GM21717 (cell line): ENCODE measurements around the gene CSNK2B.

Source experiments
- ATAC-seq: cut with Tn5 transposase; IDR thresholded peaks from one replicate; pipeline ENCODE4 v1.9.1; 2021; ENCODE audit warnings: mild to moderate bottlenecking, moderate library complexity; ENCODE audit not compliant: unreplicated experiment

Gene CSNK2B

DNA sequence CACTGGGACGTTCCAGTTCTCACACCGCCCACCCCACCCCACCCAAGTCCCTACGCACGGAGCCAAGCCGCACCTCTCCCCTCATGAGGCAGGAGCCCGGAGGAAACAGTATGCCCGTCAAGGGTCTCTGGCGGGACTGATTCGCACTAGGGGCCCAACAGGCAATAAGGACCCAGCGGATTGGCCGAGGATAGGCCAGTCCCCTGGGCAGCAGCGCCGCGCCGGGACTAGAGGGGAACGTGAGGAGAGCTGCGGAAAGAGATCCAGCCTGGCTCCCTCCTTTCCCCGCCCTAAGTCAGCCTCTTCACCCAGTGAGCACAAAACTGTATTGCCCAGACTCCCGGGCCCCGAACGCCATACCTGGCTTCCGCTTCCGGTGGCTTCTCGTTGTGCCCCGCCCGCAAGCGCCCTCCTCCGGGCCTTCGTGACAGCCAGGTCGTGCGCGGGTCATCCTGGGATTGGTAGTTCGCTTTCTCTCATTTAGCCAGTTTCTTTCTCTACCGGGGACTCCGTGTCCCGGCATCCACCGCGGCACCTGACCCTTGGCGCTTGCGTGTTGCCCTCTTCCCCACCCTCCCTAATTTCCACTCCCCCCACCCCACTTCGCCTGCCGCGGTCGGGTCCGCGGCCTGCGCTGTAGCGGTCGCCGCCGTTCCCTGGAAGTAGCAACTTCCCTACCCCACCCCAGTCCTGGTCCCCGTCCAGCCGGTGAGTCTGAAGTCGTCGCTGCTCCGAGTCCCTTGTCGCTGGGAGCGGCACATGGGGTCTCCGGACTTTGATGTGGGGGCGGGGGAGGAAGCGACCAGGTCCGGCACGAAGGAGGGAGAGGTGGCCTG, at the start of gene CSNK2B:
Gene CSNK2B (plus strand): TSS at position 580 of the 836 bp plus-strand sequence. CDS start 752 bp downstream, outside the sequence.
- peak; percentile 65 for ATAC-seq

DNA sequence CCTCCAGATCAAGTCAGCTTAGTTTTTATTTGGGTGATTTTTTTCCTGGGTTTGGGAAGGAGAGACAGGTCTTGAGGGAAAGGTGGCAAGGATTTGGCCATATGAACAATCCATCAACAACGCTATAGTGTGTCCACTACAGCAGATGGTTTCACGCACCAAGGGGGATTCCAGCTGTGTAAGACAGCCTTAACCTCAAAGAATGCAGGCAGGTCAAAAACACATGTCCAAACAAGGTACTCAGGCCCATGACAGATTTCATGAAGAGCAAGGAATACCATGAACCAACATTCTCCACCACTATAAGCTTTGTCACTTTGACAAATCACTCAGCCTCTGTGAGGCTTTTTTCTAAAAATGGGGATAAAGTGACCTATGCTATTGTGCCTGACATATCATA, 48.9 kb upstream of the CSNK2B start:
- no peak for ATAC-seq

DNA sequence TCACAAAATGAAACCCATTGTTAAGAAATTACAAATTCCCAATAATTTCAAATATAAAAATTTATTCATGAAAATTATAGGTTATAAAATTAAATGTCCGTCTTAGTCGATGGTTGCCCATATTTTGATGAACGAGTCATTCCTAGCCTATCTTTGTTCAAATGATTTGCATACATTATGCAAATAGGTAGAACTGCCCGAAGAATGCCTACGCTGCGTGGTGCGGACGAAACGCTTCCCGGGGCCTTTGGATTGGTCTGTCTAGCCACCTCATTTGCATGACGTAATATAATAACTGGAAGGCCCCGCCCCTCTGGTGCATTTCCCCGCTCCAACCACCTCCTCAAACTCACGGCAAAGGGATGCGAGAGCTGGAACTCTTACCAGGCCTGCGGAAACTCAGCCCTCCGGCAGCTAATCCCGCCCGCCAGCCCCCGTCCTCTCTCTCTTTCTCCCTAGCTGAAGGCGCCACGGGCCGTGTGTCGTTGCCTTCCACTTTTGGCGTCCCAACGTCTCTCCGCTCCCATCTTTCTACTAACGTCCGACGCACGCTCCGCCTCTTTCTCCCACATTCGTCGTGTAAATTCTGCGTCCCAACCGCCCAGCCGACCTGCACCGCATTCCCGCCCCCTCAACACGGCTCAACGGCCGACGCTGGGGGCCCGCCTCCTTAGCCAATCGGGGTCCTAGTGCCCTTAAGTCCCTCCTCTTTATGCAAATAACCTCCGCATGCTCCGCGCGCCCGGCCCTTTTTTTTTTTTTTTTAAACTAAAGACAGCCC, 45.9 kb upstream of the CSNK2B start:
- peak; percentile 70 for ATAC-seq

DNA sequence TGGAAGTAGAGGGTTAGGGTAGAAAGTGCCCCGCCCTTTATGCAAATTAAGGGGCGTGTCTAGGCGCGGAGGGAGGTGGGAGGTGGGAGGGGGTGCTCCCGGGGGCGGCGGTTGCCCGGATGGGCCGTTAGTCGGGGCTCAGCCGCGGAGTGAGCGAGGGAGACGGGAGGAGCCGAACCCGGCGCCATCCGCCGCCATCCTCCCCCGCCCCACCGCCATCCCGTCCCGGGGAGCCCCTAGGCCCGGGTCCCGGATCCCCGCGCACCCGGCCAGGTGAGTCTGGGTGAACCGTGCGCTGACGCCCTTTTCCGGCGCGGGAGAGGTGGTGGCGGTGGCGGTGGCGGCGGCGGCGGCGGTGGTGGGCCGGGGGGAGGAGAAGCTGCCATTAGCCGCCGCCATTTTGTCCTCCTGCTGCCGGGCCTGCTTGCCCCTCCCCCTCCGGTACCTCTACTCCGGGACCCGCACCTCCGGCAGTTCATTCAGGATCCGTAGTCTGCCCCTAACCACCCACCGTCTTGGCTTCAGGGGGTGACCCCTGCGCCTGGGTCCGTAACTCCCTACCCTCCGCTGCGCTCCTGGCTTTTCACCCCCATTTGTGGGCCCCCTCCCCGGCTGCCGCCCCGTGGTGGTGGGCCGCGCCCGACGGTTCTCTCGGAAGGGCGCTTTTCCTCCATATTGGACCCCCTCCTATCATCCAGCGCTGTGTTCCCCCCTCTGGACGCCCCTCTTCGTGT, 45.1 kb upstream of the CSNK2B start, which contains the start of gene PRRC2A:
Gene PRRC2A (plus strand): TSS at position 130 of the 734 bp plus-strand sequence. CDS start 2,075 bp downstream, outside the sequence.
- peak; percentile 44 for ATAC-seq

DNA sequence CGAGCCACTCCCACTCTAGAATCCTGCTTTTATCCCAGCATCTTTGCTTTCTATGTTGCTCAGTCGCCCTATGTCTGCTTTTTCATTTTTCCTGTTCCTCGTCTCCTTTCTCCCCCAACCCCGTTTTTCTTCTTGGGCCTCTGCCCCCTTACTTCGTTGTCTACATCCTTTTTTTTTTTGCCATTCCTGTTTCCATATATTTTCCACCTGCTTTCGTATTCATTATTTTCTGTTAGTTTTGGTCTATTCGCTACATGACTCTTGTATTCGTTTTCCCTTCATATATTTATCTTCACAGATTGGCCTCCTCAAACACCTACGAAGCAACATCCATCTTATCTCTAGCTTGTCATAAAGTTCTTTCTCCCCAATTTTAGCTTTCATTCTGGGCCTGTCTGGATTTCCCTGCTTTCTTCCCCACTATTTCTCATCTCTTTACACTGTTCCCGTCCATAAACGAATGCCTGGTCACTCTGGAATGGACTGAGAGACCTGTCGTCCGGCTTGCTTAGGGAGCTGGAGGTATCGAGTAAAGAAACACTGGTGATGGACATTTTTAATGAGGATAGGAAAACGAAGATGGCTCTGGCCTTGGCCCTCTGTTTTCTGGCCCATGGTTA, 44.5 kb upstream of the CSNK2B start:
- ATAC-seq: no peak

DNA sequence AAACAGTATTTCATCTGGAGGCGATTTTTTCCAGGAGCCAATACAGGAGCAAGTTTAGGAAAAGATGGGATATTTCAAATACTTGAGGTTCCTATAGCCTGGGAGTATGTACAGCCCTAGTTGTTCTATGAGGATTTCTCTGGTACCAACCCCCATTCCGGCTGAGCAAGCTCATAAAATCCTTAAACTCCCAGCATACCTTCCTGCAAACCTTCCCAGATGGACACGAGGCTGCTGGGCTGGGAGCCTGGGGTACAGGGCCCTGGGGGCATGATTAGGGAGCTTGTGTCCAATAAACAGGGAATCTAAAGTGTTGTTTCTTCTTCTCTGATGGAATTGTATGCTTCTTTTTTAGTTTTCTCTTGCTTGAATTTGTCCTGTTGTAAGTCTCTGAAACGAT, 43.9 kb upstream of the CSNK2B start:
- no peak for ATAC-seq

DNA sequence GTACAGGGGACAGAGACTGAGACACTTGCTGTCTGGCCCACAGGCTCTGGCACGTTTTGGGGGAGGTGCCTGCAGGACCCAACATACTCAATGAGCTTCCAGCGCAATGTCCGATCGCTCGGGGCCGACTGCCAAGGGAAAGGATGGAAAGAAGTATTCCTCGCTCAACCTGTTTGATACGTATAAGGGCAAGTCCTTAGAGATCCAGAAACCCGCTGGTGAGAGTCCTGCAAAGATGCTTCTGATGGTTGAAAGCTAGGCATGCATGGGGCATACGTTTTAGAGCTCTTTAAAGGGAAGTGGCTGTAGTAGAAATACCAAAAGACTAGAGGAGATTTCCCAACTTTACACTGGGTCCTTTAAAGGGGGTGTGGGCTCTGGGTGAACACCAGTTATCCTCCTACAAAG, 43.2 kb upstream of the CSNK2B start:
- no peak for ATAC-seq

DNA sequence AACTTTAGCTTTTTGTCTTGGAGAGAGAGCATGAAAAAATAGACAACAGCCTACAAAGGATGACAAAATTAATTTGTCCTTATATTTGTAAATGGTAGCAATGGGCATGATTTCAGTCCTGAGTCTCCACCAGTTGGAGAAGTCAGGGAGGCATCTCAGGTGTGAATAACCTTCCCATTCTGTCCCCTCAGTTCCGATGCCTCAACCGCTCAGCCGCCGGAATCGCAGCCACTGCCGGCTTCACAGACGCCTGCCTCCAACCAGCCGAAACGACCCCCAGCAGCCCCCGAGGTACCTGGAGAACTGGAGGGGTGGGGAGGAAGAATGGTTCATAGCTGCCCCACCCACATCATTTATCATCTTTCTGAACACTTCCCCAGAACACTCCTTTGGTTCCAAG, 41.8 kb upstream of the CSNK2B start:
- no peak for ATAC-seq

DNA sequence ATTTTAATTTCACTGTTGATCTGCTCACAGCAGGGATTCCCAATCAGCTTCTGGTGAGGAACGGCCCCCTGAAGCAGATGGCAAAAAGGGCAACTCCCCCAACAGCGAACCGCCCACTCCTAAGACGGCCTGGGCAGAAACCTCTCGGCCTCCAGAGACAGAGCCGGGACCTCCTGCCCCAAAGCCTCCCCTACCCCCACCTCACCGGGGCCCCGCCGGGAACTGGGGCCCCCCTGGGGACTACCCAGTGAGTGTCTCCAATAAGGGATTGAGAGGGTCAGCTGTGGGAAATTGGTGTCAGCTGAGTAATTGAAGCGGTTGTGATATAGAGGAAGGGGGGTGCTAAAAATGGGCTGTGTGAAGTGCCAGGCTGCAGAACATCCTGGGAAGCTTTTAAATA, 38.9 kb upstream of the CSNK2B start:
- ATAC-seq: no peak

DNA sequence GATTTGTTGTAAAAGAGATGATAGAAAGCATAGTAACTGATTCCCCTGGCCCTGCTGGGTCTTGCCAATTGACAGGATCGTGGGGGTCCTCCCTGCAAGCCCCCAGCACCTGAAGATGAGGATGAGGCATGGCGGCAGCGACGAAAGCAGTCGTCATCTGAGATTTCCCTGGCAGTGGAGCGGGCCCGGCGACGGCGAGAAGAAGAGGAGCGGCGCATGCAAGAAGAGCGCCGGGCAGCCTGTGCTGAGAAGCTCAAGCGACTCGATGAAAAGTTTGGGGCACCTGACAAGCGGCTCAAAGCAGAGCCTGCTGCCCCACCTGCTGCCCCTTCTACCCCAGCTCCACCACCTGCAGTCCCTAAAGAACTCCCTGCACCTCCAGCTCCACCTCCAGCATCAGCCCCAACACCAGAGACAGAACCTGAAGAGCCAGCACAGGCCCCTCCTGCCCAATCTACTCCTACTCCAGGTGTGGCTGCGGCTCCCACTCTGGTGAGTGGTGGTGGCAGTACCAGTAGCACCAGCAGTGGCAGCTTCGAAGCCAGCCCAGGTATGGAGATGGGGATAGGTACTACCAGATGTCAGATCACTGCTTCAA, 38.1 kb upstream of the CSNK2B start:
- ATAC-seq: no peak

DNA sequence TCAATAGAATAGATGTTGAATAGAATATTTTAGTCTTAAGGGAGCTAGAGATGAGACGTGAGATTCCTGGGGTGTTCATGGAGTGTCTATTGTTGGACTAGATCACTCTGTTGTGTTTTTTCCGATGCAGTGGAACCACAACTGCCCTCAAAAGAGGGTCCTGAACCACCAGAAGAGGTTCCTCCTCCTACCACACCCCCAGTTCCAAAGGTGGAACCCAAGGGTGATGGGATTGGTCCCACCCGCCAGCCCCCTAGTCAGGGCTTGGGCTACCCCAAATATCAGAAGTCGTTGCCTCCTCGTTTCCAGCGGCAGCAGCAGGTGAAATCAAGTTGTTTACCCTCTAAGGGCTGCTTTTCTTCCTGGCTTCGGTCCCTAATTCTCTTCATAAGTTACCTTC, 36.9 kb upstream of the CSNK2B start:
- no peak for ATAC-seq

DNA sequence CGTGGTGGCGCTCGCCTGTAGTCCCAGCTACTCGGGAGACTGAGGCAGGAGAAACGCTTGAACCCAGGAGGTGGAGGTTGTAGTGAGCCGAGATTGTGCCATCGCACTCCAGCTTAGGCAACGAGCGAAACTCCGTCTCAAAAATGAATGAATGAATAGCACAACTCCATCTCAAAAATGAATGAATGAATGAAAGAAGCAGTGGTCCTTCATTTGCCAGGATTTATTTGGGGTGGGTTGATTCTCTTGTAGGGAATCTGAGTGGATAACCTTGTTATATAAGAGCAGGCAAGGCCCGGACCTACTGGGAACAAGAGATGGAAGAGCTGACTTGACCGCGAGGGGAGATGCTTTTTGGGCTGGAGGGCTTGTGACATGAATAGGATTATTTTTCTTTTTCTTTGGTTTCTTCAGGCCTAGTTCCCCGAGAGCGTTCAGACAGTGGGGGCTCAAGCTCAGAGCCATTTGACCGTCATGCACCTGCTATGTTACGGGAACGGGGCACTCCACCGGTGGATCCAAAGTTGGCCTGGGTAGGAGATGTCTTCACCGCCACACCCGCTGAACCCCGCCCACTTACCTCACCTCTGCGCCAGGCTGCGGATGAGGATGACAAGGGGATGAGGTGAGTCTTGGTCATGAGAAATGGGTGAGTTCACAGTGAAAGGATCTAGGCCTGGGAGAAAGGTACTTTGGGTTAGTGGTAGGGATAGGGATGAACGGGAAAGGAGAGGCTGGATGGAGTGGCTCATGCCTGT, 35.5 kb upstream of the CSNK2B start:
- no peak for ATAC-seq

DNA sequence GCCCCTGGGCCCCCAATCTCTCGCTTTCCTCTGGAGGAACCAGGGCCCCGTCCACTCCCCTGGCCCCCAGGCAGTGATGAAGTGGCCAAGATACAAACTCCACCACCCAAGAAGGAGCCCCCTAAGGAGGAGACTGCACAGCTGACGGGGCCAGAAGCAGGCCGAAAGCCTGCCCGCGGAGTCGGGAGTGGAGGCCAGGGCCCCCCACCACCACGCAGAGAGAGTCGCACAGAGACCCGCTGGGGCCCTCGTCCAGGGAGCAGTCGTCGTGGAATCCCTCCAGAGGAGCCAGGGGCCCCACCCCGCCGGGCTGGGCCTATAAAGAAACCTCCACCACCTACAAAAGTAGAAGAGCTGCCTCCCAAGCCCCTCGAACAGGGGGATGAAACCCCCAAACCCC, 34.7 kb upstream of the CSNK2B start:
- no peak for ATAC-seq

DNA sequence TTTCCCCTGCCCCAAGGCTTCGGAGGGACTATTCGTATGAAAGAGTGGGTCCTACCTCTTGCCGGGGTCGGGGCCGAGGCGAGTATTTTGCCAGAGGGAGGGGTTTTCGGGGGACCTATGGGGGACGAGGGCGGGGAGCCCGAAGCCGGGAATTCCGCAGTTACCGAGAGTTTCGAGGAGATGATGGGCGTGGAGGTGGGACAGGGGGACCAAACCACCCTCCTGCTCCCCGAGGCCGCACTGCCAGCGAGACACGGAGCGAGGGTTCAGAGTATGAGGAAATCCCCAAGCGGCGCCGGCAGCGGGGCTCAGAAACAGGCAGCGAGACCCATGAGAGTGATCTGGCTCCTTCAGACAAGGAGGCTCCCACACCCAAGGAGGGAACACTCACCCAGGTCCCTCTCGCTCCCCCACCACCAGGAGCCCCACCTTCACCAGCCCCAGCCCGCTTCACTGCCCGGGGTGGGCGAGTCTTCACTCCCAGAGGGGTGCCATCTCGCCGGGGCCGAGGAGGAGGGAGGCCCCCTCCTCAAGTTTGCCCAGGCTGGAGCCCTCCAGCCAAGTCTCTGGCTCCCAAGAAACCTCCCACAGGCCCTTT, 34.1 kb upstream of the CSNK2B start:
- ATAC-seq: no peak

DNA sequence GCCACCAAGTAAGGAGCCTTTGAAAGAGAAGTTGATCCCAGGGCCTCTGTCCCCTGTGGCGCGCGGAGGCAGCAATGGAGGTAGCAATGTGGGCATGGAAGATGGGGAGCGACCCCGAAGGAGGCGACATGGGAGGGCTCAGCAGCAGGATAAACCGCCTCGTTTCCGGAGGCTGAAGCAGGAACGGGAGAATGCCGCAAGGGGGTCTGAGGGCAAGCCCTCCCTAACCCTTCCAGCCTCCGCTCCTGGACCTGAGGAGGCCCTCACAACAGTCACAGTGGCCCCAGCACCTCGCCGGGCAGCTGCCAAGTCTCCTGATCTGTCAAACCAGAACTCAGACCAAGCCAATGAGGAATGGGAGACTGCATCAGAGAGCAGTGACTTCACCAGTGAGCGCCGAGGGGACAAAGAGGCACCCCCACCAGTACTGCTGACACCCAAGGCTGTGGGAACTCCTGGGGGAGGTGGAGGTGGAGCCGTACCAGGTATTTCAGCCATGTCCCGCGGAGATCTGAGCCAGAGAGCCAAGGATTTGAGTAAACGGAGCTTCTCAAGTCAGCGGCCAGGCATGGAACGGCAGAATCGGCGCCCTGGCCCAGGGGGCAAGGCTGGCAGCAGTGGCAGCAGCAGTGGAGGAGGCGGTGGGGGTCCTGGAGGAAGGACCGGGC, 33.5 kb upstream of the CSNK2B start:
- no peak for ATAC-seq

DNA sequence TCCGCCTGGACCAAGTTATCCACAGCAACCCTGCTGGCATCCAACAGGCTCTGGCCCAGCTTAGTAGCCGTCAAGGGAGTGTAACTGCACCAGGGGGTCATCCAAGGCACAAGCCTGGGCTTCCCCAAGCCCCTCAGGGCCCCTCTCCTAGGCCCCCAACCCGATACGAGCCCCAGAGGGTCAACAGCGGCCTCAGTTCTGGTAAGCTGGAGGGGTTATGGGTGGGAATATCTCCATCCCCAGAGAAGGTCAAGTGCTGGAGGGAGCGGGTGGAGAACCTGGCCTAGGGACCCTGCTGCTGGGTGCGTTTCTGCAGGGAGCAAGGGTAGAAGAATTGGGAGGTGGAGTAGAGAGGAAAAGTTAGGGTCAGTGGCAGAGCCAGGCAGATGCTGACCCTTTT, 32.4 kb upstream of the CSNK2B start:
- ATAC-seq: no peak

DNA sequence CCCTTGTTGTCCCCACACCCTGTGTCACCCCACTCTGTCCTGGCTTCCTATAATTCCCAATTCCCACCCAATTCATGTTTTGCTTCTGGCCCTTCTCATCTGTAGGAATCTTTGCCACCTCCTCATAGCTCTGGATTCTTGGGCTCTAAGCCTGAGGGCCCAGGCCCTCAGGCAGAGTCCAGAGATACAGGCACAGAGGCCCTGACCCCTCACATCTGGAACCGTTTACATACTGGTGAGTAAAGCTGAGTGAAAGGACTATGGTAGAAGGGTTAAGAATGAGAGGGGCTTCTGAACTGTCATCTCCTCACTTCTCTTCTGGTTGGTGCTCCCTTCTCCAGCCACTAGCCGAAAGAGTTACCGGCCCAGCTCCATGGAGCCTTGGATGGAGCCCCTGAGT, 31.7 kb upstream of the CSNK2B start:
- ATAC-seq: no peak

DNA sequence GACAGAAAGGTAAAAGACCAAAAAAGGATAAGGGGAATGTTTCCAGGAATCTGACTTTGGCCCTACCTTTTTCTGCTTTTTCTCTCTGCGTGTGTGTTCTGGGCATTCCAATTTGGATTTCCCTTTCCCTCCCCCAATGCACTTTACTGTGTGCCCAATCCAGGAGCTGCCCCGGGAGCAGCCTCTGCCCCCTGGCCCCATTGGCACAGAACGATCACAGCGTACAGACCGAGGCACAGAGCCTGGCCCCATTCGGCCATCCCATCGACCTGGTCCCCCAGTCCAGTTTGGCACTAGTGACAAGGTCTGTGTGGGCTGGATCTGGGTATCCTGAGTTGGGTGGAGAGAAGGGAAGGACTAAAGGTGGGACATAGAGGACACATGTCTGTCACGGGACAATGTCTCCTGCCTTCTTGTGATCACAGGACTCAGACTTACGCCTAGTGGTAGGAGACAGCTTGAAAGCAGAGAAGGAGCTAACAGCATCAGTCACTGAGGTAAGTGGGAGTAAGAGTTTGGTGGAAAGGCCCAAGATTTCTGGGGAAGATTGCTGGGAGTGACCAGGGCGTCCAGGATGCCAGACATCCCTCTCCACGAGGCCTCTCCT, 30.8 kb upstream of the CSNK2B start:
- ATAC-seq: no peak
